BJ (cell line): ENCODE data around the gene MYOCD. TPM values are rescaled to one million over a fixed set of nuclear protein-coding genes. Genes with fewer than 3 reads are reported as not detected.

Source experiments
- CTCF ChIA-PET: fragments of 350-600 bp; formaldehyde crosslinking; extraction: SDS; loops from one replicate; lab custom pipeline; 2021; ENCODE audit warnings: antibody characterized with exemption, inconsistent platforms; lab: Yijun Ruan, JAX
- POLR2A ChIA-PET: fragments of 300-600 bp; sonication (Branson Sonifier 250); formaldehyde crosslinking; extraction: SDS; loops from one replicate; lab custom pipeline; 2021; ENCODE audit warnings: antibody characterized with exemption; lab: Charles Lee
- DNase-seq: peaks from one replicate; pipeline ENCODE4 v3.0.0-alpha.2; 2011; ENCODE audit warnings: low read depth
- H3K27me3 ChIP-seq: 2 replicates; pipeline ENCODE4 v1.6.0; 2011; ENCODE audit warnings: low read length; ENCODE audit not compliant: control insufficient read depth, insufficient read depth
- H3K36me3 ChIP-seq: 2 replicates; pipeline ENCODE4 v1.5.1; 2011; ENCODE audit warnings: low read length; ENCODE audit not compliant: control insufficient read depth, insufficient read depth
- H3K4me3 ChIP-seq: 2 replicates; pipeline ENCODE4 v1.5.1; 2011; ENCODE audit warnings: low read depth, mild to moderate bottlenecking, control low read depth, low read length
- polyA plus RNA-seq: library from polyadenylated mRNA; depleted of rRNA; stranded (reverse); fragments of >200 nt; gene quantifications from 2 replicates; pipeline ENCODE4 v1.2.3, GENCODE V29; 2011
- TF ChIP-seq, protein P1 (sequence below): IDR thresholded peaks from 2 replicates; pipeline ENCODE4 v1.5.1; 2011; ENCODE audit warnings: low read depth, mild to moderate bottlenecking, control low read depth, inconsistent platforms, low read length, moderate library complexity; ENCODE audit not compliant: insufficient read depth

The MYOCD gene
- polyA plus RNA-seq, 1 experiment, result 18.3 TPM

GRCh38 chr17:12745486-12745885 lies 79.8 kb downstream of the MYOCD start:
- no peaks in the 10 kb centered on the region for H3K27me3 ChIP-seq
- TF ChIP-seq, protein P1, sequence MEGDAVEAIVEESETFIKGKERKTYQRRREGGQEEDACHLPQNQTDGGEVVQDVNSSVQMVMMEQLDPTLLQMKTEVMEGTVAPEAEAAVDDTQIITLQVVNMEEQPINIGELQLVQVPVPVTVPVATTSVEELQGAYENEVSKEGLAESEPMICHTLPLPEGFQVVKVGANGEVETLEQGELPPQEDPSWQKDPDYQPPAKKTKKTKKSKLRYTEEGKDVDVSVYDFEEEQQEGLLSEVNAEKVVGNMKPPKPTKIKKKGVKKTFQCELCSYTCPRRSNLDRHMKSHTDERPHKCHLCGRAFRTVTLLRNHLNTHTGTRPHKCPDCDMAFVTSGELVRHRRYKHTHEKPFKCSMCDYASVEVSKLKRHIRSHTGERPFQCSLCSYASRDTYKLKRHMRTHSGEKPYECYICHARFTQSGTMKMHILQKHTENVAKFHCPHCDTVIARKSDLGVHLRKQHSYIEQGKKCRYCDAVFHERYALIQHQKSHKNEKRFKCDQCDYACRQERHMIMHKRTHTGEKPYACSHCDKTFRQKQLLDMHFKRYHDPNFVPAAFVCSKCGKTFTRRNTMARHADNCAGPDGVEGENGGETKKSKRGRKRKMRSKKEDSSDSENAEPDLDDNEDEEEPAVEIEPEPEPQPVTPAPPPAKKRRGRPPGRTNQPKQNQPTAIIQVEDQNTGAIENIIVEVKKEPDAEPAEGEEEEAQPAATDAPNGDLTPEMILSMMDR, result no peak
- ChIA-PET POLR2A (no interaction called here), CTCF (no interaction called here)
- H3K36me3 ChIP-seq, result no peaks in the 10 kb centered on the region
- H3K4me3 ChIP-seq, result no peak overlapping the region
- DNase-seq, result no peak

DNA sequence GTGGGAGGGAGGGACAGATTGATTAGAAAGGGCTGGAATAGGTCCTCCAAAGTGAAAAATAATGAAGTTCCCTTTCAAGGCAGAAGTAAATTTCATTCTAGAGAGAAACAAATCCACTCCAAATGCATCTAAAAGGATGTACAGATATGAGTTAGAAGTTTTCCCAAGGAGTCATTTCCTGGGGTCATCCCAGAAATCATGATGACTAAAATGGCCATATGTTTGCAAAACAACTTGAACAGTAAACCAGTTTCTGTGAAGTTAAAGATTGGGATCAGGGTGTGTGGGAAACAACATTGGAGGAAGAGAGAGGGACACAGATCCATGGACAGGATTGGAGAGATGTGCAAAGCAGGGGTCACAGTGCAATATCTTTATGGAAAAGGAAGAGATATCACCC lies 91.1 kb downstream of the MYOCD start:
- no peak for DNase-seq
- POLR2A ChIA-PET, result no interaction called here
- H3K4me3 ChIP-seq, result no peak overlapping the region
- peaks cover 3% of the 10 kb centered on the region for H3K36me3 ChIP-seq
- CTCF ChIA-PET, result interaction anchor here (0.8 kb wide), 1 partner anchor 576 kb away, joined by 3 read pairs; no protein-coding TSS in a partner anchor
- TF ChIP-seq, protein P1, result no peak
- no peaks in the 10 kb centered on the region for H3K27me3 ChIP-seq

DNA sequence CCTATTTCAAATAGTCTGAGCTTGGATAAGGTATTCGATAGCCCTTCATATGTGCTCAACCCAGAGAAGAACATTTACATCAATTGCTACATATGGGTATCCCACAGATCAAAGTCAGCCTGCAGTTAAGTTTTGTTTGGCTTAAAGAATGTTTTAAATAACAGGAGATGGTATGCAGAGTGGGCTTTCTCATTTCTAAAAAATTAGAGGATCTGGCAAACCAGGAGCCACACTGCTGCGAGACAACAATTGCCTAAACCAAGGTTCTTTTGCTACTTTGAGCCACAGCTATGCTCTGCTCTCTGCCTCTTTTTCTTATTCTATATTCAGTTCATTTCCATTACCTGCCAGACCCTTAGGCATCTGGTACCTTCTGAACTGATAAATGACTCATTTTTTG lies 93.4 kb downstream of the MYOCD start:
- Histone ChIP-seq H3K27me3 (no peaks in the 10 kb centered on the region), H3K4me3 (no peak overlapping the region), H3K36me3 (no peaks in the 10 kb centered on the region)
- no peak for DNase-seq
- ChIA-PET CTCF (no interaction called here), POLR2A (no interaction called here)
- TF ChIP-seq, protein P1, result no peak

DNA sequence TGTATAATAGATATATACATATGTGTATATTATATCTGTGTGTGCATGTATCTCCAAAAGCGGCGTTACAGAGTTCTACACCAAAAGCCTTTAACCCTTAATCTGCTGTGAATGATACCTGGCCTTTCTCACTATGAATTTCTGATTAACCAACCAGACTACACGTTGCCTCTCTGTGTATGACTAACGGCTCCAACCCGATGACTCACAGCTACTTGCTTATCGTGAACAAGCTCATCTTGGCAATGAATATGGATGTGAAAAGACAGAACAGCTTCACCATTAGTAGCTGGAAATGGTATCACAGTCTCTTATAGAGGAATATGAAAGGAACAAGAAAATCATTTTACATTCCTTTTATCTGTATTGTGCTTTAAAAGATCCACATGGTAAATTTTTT lies 99.9 kb downstream of the MYOCD start:
- Histone ChIP-seq H3K27me3 (no peaks in the 10 kb centered on the region), H3K36me3 (no peaks in the 10 kb centered on the region), H3K4me3 (no peak overlapping the region)
- CTCF ChIA-PET, result interaction anchor here (1.0 to 1.1 kb wide), 2 partner anchors 24 to 217 kb away, joined by 3 to 4 read pairs; no protein-coding TSS in a partner anchor
- DNase-seq, result no peak
- TF ChIP-seq, protein P1, result no peak
- POLR2A ChIA-PET, result no interaction called here

GRCh38 chr17:12768255-12768654 lies 102.6 kb downstream of the MYOCD start:
- no peaks in the 10 kb centered on the region for H3K27me3 ChIP-seq
- no peak for DNase-seq
- no peaks in the 10 kb centered on the region for H3K36me3 ChIP-seq
- H3K4me3 ChIP-seq, result no peak overlapping the region
- ChIA-PET CTCF (interaction anchor here (0.5 to 0.9 kb wide), 2 partner anchors 513 to 725 kb away, joined by 3 read pairs; no protein-coding TSS in a partner anchor), POLR2A (no interaction called here)
- TF ChIP-seq, protein P1, result no peak
